DMS114 treated with DMSO at 0.1 percent for 48 hours (cell line): Measurements from ENCODE around the gene PRKCB.
"Not testable (repeated sequence)": the region's sequence is repeated elsewhere in the genome, so short reads cannot be mapped to it uniquely, and the experiment has no call there.

Source experiments
- DNase-seq: peaks from one replicate; lab custom pipeline; 2025; ENCODE audit not compliant: unreplicated experiment; lab: John Stamatoyannopoulos, UW

The PRKCB gene

DNA sequence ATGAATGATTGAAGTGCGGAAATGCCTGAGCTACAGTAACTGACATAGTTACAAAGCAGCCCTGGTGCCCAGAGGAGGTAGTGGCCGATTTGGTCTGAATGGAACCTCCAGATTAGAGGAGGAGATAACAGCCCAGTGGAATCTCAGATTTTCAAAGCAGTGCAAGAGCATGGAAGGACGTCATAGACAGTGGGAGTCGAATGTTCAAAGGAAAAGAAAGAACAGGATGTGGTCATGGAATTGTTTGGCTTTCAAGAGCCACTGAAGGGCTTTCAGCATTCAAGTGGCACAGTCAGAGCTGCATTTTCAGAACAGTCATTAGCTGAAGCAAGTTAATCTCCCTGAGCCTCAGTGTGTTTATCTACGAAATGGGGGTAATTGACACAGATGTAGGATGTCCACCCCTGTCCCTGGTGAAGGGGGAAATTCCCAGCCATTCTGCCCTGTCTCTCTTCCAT lies 315.7 kb downstream of the PRKCB start:
- no peak for DNase-seq

DNA sequence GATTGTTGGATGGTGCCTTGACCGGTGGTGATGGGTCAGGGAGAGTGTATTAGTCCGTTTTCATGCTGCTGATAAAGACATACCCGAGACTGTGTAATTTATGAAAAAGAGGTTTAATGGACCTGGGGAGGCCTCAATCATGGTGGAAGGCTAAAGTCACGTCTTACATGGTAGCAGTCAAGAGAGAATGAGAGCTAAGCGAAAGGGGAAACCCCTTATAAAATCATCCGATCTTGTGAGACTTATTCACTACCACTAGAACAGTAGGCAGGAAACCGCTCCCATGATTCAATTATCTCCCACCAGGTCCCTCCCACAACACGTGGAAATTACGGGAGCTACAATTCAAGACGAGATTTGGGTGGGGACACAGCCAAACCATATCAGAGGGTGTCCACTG lies 316.3 kb downstream of the PRKCB start:
- not testable (repeated sequence) for DNase-seq

DNA sequence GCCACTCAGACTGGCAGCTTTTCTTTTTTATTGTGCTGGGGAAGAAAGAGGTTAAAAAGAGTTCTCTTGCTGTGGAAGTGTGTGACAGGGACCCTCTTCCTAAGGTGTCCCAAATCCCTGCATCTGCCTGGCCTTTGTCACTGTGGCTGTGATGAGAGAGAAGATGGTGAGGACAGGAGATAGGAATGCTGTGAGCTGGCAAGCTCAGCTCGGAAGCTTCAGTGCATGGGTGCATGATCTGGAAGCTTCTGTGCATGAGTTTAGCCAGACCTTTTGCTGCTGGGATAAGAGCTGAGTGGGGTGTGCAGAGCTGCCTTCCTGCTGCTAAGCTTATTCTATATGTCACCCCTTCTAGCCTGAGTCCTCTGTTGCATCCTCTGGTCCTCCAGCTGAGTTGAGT lies 317.0 kb downstream of the PRKCB start:
- DNase-seq = no peak

DNA sequence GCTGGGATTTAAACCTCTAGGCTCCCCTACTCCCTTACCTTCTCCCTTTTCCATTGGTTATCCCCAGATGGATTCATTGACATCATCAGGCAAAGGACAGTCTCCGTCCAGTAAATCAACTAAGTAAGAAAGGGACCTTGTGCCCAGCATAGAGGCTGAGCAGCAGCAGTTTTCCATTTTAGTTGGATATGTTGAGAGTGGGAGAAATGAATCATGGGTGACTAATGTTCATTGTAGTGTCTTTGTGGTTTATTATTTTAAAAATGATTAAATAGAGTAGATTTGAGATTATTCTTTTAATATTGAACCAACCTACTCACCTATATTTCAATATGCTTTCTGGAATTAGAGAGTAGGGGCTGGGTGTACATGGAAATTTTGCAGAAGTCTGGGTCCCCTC lies 321.0 kb downstream of the PRKCB start:
- no peak for DNase-seq

- no peak for DNase-seq
These were observed 328.2 kb downstream of the PRKCB start for GRCh38 chr16:24163935-24164334.

GRCh38 chr16:24164416-24164815 lies 328.6 kb downstream of the PRKCB start:
- DNase-seq = no peak

GRCh38 chr16:24165273-24165672 lies 329.5 kb downstream of the PRKCB start:
- DNase-seq = no peak

DNA sequence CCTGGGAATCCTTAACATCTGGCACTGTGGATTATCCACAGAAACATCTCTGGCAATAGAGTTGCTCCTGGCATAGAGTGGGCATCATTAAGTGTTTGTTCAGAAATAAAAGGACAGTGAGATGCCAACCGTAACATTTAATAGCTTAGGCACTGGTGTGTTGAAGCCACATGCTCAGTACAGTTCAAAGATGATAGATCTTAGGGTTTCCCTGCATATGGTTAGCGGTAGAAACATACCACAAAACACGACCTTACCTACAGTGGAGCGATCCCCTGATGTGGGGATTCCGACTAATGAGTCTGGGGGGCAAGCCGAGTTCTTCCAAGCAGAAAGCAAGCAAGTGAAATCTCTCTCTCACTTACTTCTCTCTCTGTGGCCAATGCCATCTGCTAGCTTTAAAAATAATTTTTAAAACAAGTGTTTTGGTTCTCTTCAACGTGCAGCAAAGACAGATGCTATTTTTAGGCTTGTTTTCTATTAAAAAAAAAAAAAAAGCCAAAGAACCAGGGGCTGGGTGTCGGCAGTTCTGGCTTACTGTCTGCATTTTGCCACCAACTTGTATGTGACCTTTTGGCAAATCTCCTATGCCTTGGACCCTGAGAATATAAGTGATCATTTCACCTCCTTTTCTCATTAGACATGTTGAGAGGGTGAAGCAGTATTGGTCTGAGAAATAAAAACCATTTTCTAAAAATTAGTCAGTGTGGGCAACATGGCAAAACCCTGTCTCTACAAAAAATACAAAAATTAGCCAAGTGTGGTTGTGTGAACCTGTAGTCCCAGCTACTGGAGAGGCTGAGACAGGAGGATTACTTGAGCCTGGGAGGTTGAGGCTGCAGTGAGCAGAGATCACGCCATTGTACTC lies 331.1 kb downstream of the PRKCB start:
- DNase-seq = no peak

- DNase-seq = no peak
These were observed 333.1 kb downstream of the PRKCB start for GRCh38 chr16:24168856-24169255.

- DNase-seq = no peak
These were observed 334.6 kb downstream of the PRKCB start for GRCh38 chr16:24170407-24170806.

DNA sequence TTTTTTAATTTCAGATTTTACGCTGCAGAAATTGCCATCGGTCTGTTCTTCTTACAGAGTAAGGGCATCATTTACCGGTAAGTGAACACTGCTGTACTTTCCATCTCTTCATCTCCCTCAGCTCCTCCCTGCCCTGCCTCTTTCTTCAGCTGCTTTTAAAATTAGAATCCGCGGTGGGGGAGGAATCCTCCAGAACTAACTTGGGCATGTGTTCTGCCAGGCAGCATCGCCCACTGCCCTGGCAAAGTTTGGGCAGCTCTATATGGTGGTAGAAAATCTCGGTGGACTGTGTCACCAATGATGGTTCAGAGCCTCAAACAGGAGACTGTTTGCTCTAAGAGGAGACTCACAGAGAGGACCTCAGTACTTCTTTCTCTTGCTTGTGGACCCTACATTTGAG lies 338.7 kb downstream of the PRKCB start:
- no peak for DNase-seq

GRCh38 chr16:24174957-24175356 lies 339.2 kb downstream of the PRKCB start:
- no peak for DNase-seq

- DNase-seq = no peak
These were observed 342.7 kb downstream of the PRKCB start for GRCh38 chr16:24178496-24178895.

DNA sequence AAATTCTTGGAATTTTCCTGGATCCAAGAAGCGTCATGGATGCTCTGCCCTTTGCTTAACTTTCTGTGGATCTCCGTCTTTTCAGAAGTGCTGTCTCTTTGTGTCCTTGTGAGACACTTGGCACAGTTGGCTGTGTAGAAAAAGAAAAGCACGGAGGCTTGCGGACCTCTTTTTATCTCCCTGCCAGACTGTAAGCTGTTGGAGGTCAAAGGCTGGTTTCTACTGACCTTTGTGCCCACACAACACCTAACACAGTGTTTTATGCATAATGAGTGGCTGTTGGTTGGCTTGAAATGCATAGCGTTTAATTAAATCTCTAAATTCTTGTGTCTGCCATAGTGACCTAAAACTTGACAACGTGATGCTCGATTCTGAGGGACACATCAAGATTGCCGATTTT lies 344.7 kb downstream of the PRKCB start:
- no peak for DNase-seq

DNA sequence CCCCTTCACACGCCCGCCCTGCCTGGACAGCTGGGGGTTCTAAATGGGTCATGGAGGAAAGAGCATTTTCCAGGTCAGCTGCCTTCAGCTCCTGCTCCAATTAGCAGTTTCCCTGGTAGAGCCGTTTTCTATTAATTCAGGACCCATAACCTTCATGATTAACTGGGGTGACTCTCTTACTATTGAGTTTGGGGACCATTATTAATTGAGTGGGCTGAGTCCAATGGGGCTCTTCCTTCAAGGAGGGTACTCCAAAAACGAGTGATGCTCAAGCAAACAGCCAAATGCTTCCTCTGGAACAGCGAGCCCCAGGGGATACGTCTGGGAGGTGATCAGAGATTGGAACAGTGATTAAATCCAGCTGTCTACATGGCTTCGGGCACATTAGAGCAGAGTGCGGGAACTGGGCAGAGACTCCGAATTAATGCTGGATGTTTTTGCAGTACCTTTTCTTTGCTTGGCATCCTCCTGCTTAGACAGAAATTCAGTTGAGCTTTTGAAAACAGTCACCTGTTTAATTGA lies 352.3 kb downstream of the PRKCB start:
- DNase-seq = no peak

GRCh38 chr16:24188751-24189318 lies 353.1 kb downstream of the PRKCB start:
- no peak for DNase-seq

DNA sequence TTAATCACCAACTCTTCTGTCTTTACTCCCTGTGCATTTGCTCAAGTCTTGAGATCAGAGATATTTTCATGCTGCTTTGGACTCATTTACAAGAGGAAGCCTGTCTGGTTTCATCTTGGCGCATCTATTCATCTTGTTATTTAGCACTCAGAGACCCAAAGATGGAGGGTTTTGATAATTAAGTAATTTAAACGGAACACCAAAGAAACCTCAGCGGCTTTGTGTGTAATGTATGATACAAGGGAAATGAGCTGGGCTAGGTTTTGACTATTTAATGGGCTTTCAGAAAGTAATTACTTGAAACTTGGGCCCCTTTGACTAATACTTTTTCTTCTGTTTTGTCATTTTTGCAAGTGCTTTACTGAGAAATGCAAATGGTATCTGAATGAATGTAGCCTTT lies 354.2 kb downstream of the PRKCB start:
- DNase-seq = no peak

GRCh38 chr16:24191876-24192402 lies 356.2 kb downstream of the PRKCB start:
- DNase-seq = no peak

- DNase-seq = no peak
These were observed 359.4 kb downstream of the PRKCB start for GRCh38 chr16:24195221-24195620.

DNA sequence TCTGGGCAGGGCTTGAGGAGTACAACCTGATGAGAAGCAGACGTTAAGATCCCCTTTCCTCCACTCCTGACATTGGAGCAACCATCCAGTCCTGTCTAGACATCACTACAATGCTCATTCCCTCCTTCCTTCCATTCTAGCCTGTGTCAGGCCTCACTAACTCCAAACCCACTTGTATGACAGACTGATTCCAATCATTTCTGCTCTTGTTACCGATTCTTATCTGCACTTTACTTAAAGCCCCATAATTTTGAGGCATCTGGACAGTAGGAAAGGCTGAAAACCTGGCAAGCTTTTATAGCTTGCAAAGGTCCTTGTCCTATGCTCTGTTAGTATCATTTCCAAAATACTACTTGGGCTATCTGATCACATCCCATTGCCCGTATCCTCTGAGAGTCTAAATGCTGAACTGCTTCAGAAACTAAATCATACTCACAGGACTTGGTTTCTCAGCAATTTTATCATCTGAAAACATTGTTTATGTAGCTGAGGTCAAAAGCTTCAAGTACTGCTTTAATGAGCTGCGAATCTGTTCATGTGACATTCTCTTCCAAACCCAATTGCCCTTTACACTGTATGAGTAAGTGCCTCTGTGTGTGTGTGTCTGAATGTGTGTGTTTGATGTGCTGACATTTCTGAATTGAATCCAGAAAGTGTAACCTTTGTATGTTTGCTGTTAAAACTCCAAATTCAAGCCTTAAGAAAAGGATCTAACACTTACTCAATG lies 363.2 kb downstream of the PRKCB start:
- DNase-seq = no peak

GRCh38 chr16:24203675-24204074 lies 367.9 kb downstream of the PRKCB start:
- DNase-seq = no peak
